CD14-positive monocyte (primary cell): Measurements from ENCODE around the gene TTC29. TPM values are rescaled to one million over a fixed set of nuclear protein-coding genes. Genes with fewer than 3 reads are reported as not detected.

Experiments
- DNase-seq, 3 donors: peaks; one replicate each; pipeline ENCODE4 v3.0.0-alpha.2; 2011 to 2022
- H2AFZ ChIP-seq: 2 replicates; pipeline ENCODE4 v1.6.0; 2012; ENCODE audit warnings: mild to moderate bottlenecking, low read depth, low read length, inconsistent platforms; ENCODE audit not compliant: insufficient read depth, poor library complexity, severe bottlenecking
- H3K27ac ChIP-seq, 2 donors: 1 replicate in 1 of 2; 2 replicates in 1 of 2; pipeline ENCODE4 v1.5.1; 2012 to 2013; ENCODE audit warnings: low read length in 2 of 2, control low read depth in 1 of 2, inconsistent platforms in 1 of 2, low read depth in 1 of 2, mild to moderate bottlenecking in 1 of 2
- H3K27me3 ChIP-seq, 2 donors: one replicate each; pipeline versions ENCODE4 v1.6.0 to v1.6.1; 2011 to 2013; ENCODE audit warnings: low read length in 2 of 2; ENCODE audit not compliant: control insufficient read depth in 2 of 2, insufficient read depth in 2 of 2
- H3K36me3 ChIP-seq, 2 donors: replicated peaks in 1 of 2; 1 replicate in 1 of 2; 2 replicates in 1 of 2; pipeline versions ENCODE4 v1.5.1 to v1.6.1; 2012 to 2013; ENCODE audit warnings: low read length in 2 of 2, control low read depth in 1 of 2, inconsistent platforms in 1 of 2, mild to moderate bottlenecking in 1 of 2; ENCODE audit not compliant: insufficient read depth in 2 of 2, control insufficient read depth in 1 of 2
- H3K4me1 ChIP-seq, 2 donors: 1 replicate in 1 of 2; 2 replicates in 1 of 2; pipeline versions ENCODE4 v1.5.1 to v1.6.1; 2012 to 2013; ENCODE audit warnings: low read length in 2 of 2, control low read depth in 1 of 2, inconsistent platforms in 1 of 2, mild to moderate bottlenecking in 1 of 2, moderate library complexity in 1 of 2; ENCODE audit not compliant: insufficient read depth in 2 of 2, control insufficient read depth in 1 of 2
- H3K4me2 ChIP-seq: replicated peaks from 2 replicates; pipeline ENCODE3; 2012; ENCODE audit warnings: low read length, moderate library complexity, mild to moderate bottlenecking; ENCODE audit not compliant: poor library complexity, severe bottlenecking; ENCODE audit errors: extremely low read depth
- H3K4me3 ChIP-seq, 3 experiments: fragments of 200-600 bp in 1 of 3; sonication (generic) in 1 of 3; replicated peaks in 1 of 3; 1 replicate in 2 of 3; 2 replicates in 1 of 3; pipeline ENCODE4 v1.5.1; 2011 to 2013; ENCODE audit warnings: low read length in 3 of 3, mild to moderate bottlenecking in 3 of 3, control low read depth in 2 of 3, low read depth in 2 of 3, inconsistent platforms in 1 of 3, moderate library complexity in 1 of 3
- H3K79me2 ChIP-seq: 2 replicates; pipeline ENCODE4 v1.6.0; 2012; ENCODE audit warnings: mild to moderate bottlenecking, control low read depth, inconsistent platforms, low read length, moderate library complexity; ENCODE audit not compliant: insufficient read depth
- H3K9ac ChIP-seq: 2 replicates; pipeline ENCODE4 v1.6.0; 2017; ENCODE audit warnings: low read length, mild to moderate bottlenecking; ENCODE audit not compliant: insufficient read depth, poor library complexity, severe bottlenecking
- H3K9me3 ChIP-seq, 2 donors: replicated peaks in 1 of 2; 1 replicate in 1 of 2; 2 replicates in 1 of 2; pipeline versions ENCODE4 v1.5.1 to v1.6.1; 2012 to 2013; ENCODE audit warnings: low read length in 2 of 2, control low read depth in 1 of 2; ENCODE audit not compliant: control insufficient read depth in 1 of 2, insufficient read depth in 1 of 2
- H4K20me1 ChIP-seq: 2 replicates; pipeline ENCODE4 v1.6.0; 2012; ENCODE audit warnings: mild to moderate bottlenecking, low read length, control low read depth, moderate library complexity; ENCODE audit not compliant: insufficient read depth
- H3K27ac Mint-ChIP-seq, 7 donors: one replicate each; pipeline ENCODE4 v1.8.0; 2020; ENCODE audit warnings: mild to moderate bottlenecking in 7 of 7, mixed read lengths in 7 of 7, moderate library complexity in 6 of 7, inconsistent platforms in 2 of 7
- H3K27me3 Mint-ChIP-seq, 3 donors: one replicate each; pipeline ENCODE4 v1.8.0; 2021 to 2022; ENCODE audit warnings: low read depth in 3 of 3, mild to moderate bottlenecking in 3 of 3, mixed read lengths in 3 of 3, moderate library complexity in 3 of 3, inconsistent platforms in 1 of 3
- H3K36me3 Mint-ChIP-seq, 2 donors: one replicate each; pipeline ENCODE4 v1.8.0; 2020; ENCODE audit warnings: mixed read lengths in 2 of 2, inconsistent platforms in 1 of 2, mild to moderate bottlenecking in 1 of 2
- H3K4me1 Mint-ChIP-seq: one replicate; pipeline ENCODE4 v1.8.0; 2020; ENCODE audit warnings: mild to moderate bottlenecking, mixed read lengths
- H3K4me3 Mint-ChIP-seq, 2 donors: one replicate each; pipeline ENCODE4 v1.8.0; 2020; ENCODE audit warnings: mild to moderate bottlenecking in 2 of 2, mixed read lengths in 2 of 2, moderate library complexity in 1 of 2
- H3K9me3 Mint-ChIP-seq, 7 donors: one replicate each; pipeline ENCODE4 v1.8.0; 2020 to 2022; ENCODE audit warnings: mixed read lengths in 7 of 7, mild to moderate bottlenecking in 6 of 7, moderate library complexity in 6 of 7, inconsistent platforms in 2 of 7
- WGBS: methylation state at CpG from one replicate; pipeline ENCODE4 v1.1.5; 2013; ENCODE audit warnings: missing lambda C conversion rate; ENCODE audit not compliant: insufficient coverage; 5-methylcytosine and 5-hydroxymethylcytosine counted together
- intact Hi-C, 2 donors: fragments of 100-400 bp; cut with micrococcal nuclease; formaldehyde crosslinking; loops; one replicate each; pipeline versions ENCODE4 v1.15.0 to v1.15.1; 2023
- polyA plus RNA-seq, 3 donors: library from polyadenylated mRNA; depleted of rRNA in 1 of 3; unstranded in 2 of 3; stranded (reverse) in 1 of 3; fragments of 300-500 nt in 2 of 3; fragments of >200 nt in 1 of 3; fragmentation: Illumina TruSeq in 2 of 3; gene quantifications; 1 replicate in 2 of 3; 2 replicates in 1 of 3; pipeline ENCODE4 v1.2.3, GENCODE V29; 2012 to 2021
- TF ChIP-seq, protein P1 (sequence below): fragments of 200-600 bp; IDR thresholded peaks from one replicate; pipeline ENCODE4 v1.8.0; 2022; ENCODE audit warnings: antibody characterized with exemption, mild to moderate bottlenecking

Gene TTC29
- polyA plus RNA-seq, 3 donors = not detected

DNA sequence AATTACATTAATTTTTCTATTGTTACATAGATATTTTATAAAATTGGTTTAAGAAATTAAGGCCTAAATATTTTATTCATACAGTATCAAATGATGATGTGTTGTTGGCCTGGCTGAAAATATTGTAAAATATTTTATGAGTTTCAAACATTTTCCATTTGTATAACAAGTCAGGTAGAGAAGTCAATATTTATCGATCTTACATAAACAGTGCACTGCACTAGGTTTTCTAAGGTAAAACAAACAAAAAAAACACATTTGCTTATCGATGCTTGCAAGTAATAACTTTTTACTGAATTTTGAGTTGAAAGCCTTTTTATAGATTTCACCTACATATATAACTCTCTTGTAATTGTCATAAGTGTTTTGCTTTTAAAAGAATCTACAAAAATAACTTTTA, 7.2 kb upstream of the TTC29 start:
- Mint-ChIP-seq H3K27ac (no peak overlapping the region), H3K4me1 (no peaks in the 10 kb centered on the region), H3K27me3 (peaks cover 0 to 2% (median 0%) of the 10 kb centered on the region in 3 donors), H3K4me3 (no peak overlapping the region), H3K36me3 (no peaks in the 10 kb centered on the region), H3K9me3 (no peaks in the 10 kb centered on the region)
- Histone ChIP-seq H3K4me3 (no peak overlapping the region), H3K27me3 (no peaks in the 10 kb centered on the region), H3K9me3 (no peaks in the 10 kb centered on the region), H3K4me2 (no peak overlapping the region), H3K4me1 (no peaks in the 10 kb centered on the region), H3K9ac (no peak overlapping the region), H3K27ac (no peak overlapping the region), H3K79me2 (no peaks in the 10 kb centered on the region), H4K20me1 (no peaks in the 10 kb centered on the region), H3K36me3 (no peaks in the 10 kb centered on the region), H2AFZ (no peak overlapping the region)
- DNase-seq = no peak
- no CpG with 5 or more reads among the region's 2 CpGs for WGBS
- intact Hi-C loops = no loop called here
- TF ChIP-seq, protein P1, sequence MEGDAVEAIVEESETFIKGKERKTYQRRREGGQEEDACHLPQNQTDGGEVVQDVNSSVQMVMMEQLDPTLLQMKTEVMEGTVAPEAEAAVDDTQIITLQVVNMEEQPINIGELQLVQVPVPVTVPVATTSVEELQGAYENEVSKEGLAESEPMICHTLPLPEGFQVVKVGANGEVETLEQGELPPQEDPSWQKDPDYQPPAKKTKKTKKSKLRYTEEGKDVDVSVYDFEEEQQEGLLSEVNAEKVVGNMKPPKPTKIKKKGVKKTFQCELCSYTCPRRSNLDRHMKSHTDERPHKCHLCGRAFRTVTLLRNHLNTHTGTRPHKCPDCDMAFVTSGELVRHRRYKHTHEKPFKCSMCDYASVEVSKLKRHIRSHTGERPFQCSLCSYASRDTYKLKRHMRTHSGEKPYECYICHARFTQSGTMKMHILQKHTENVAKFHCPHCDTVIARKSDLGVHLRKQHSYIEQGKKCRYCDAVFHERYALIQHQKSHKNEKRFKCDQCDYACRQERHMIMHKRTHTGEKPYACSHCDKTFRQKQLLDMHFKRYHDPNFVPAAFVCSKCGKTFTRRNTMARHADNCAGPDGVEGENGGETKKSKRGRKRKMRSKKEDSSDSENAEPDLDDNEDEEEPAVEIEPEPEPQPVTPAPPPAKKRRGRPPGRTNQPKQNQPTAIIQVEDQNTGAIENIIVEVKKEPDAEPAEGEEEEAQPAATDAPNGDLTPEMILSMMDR = no peak

DNA sequence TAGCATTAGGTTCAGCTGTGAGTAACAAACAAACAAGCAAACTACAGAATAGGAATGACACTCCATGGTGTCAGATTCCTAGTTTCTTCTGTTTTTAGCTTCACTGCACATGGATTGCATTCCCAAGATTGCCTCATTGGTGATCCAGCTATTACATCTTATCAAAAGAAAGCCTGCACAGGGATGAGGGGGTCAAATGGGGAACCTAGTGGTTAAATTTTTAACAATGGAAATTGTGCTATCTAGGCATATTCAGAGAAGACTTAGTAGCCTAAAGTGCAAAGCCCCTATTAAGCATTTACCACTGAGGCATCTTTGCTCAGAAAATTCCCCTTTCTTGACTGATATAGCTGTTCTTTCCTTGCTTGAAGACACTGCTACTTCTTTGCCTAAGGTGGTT, 3.9 kb upstream of the TTC29 start:
- Histone ChIP-seq H2AFZ (no peak overlapping the region), H3K4me2 (no peak overlapping the region), H3K4me1 (peaks cover 19 to 20% of the 10 kb centered on the region in 2 donors), H3K27me3 (peaks cover 0 to 2% of the 10 kb centered on the region in 2 donors), H3K9me3 (no peaks in the 10 kb centered on the region), H3K9ac (no peak overlapping the region), H4K20me1 (no peaks in the 10 kb centered on the region), H3K79me2 (no peaks in the 10 kb centered on the region), H3K36me3 (no peaks in the 10 kb centered on the region), H3K4me3 (no peak overlapping the region), H3K27ac (no peak overlapping the region)
- DNase-seq = no peak
- Mint-ChIP-seq H3K36me3 (no peaks in the 10 kb centered on the region), H3K9me3 (peaks cover 0 to 2% (median 0%) of the 10 kb centered on the region in 7 donors), H3K4me3 (no peak overlapping the region), H3K27me3 (peaks cover under 1 to 7% (median 4%) of the 10 kb centered on the region in 3 donors), H3K27ac (no peak overlapping the region), H3K4me1 (peaks cover 22% of the 10 kb centered on the region)
- intact Hi-C loops = no loop called here
- TF ChIP-seq, protein P1 = no peak
